K562 (cell line): ENCODE data around the gene GPX7. TPM values are rescaled to one million over a fixed set of nuclear protein-coding genes. Genes with fewer than 3 reads are reported as not detected.

Experiments used
- ATAC-seq: fragments of 200-7000 bp; cut with Tn5 transposase; 3 replicates; pipeline ENCODE4 v1.9.1; 2020; ENCODE audit warnings: moderate library complexity
- BruUV-seq: library from RNA; stranded (reverse); fragments of 400-500 nt; replicated peaks from 2 replicates; lab custom pipeline; 2021; lab: Mats Ljungman, UMichigan
- CTCF ChIA-PET: fragments of 300-600 bp; formaldehyde crosslinking; extraction: SDS; loops from one replicate; lab custom pipeline; 2021; ENCODE audit warnings: low intra/inter-chr PET ratio; lab: Yijun Ruan, JAX
- POLR2A ChIA-PET: fragments of 300-600, 350-650 bp; sonication (Branson Sonifier 250); formaldehyde crosslinking; extraction: SDS; loops from one replicate; lab custom pipeline; 2021; ENCODE audit warnings: antibody characterized with exemption, inconsistent platforms; lab: Yijun Ruan, JAX
- DNase-seq, 4 experiments: peaks; one replicate each; pipeline versions ENCODE4 v3.0.0 to v3.0.0-alpha.2; 2011 to 2018; ENCODE audit warnings: low spot score in 3 of 4, mixed read lengths in 3 of 4; ENCODE audit errors: extremely low read depth in 1 of 4
- FAIRE-seq: peaks from 2 replicates; lab custom pipeline; 2011; peaks lifted over from hg19 to GRCh38; lab: Jason Lieb, UNC
- H2AFZ ChIP-seq: 2 replicates; pipeline ENCODE4 v1.6.0; 2011; ENCODE audit warnings: low read depth, low read length, control low read depth, inconsistent platforms
- H3K27ac ChIP-seq: fragments of 200-600 bp; 3 replicates; pipeline ENCODE4 v1.8.0; 2011; ENCODE audit warnings: low read depth, mild to moderate bottlenecking, control low read depth, inconsistent platforms, low read length, moderate library complexity, mixed read lengths; ENCODE audit errors: extremely low read depth
- H3K27me3 ChIP-seq, 2 experiments: fragments of 300-600 bp in 1 of 2; 2 replicates in 1 of 2; 3 replicates in 1 of 2; pipeline versions ENCODE4 v1.6.0 to v1.8.0; 2011; ENCODE audit warnings: inconsistent platforms in 2 of 2, low read length in 2 of 2, mild to moderate bottlenecking in 1 of 2, mixed read lengths in 1 of 2, moderate library complexity in 1 of 2; ENCODE audit not compliant: control insufficient read depth in 2 of 2, insufficient read depth in 2 of 2
- H3K36me3 ChIP-seq: fragments of 300-600 bp; 3 replicates; pipeline ENCODE4 v1.8.0; 2011; ENCODE audit warnings: mild to moderate bottlenecking, low read length, inconsistent platforms; ENCODE audit not compliant: control insufficient read depth, insufficient read depth
- H3K4me1 ChIP-seq, 2 experiments: fragments of 200-600 bp in 1 of 2; replicated peaks in 1 of 2; 2 replicates in 1 of 2; 3 replicates in 1 of 2; pipeline versions ENCODE4 v1.5.1 to v1.8.0; 2011; ENCODE audit warnings: inconsistent platforms in 2 of 2, low read length in 2 of 2, mild to moderate bottlenecking in 1 of 2, mixed read lengths in 1 of 2, moderate library complexity in 1 of 2; ENCODE audit not compliant: control insufficient read depth in 2 of 2, insufficient read depth in 2 of 2
- H3K4me2 ChIP-seq: 2 replicates; pipeline ENCODE4 v1.6.1; 2011; ENCODE audit warnings: low read length, control low read depth, inconsistent platforms, mixed read lengths; ENCODE audit not compliant: insufficient read depth
- H3K4me3 ChIP-seq: fragments of 200-600 bp; sonication (generic), shearing (Covaris generic); 2 replicates; pipeline ENCODE4 v1.5.1; 2016; ENCODE audit warnings: control low read depth, inconsistent platforms
- H3K79me2 ChIP-seq: fragments of 200-600 bp; 3 replicates; pipeline ENCODE4 v1.8.0; 2011; ENCODE audit warnings: low read length, inconsistent platforms; ENCODE audit not compliant: control insufficient read depth, insufficient read depth
- H3K9ac ChIP-seq, 2 experiments: 2 replicates each; pipeline versions ENCODE4 v1.6.0 to v1.6.1; 2011; ENCODE audit warnings: low read depth in 2 of 2, low read length in 2 of 2, control low read depth in 1 of 2, inconsistent platforms in 1 of 2, mild to moderate bottlenecking in 1 of 2, mixed read lengths in 1 of 2; ENCODE audit not compliant: insufficient read depth in 1 of 2
- H3K9me1 ChIP-seq: one replicate; pipeline ENCODE4 v1.6.0; 2011; ENCODE audit warnings: inconsistent platforms, mild to moderate bottlenecking, low read length, moderate library complexity; ENCODE audit not compliant: control insufficient read depth, insufficient read depth
- H3K9me3 ChIP-seq: replicated peaks from 2 replicates; pipeline ENCODE4 v1.5.1; 2011; ENCODE audit warnings: low read depth, low read length, inconsistent platforms; ENCODE audit not compliant: control insufficient read depth, insufficient read depth
- H4K20me1 ChIP-seq: replicated peaks from 2 replicates; pipeline ENCODE4 v1.6.1; 2011; ENCODE audit warnings: low read length, inconsistent platforms, mixed read lengths; ENCODE audit not compliant: control insufficient read depth, insufficient read depth
- C11orf30 ChIP-seq: fragments of 450-650 bp; IDR thresholded peaks from 2 replicates; pipeline ENCODE4 v1.6.1; 2016; ENCODE audit warnings: low read depth, mild to moderate bottlenecking
- EWSR1 ChIP-seq: fragments of 450-650 bp; IDR thresholded peaks from 2 replicates; pipeline ENCODE4 v1.6.1; 2018; ENCODE audit warnings: borderline replicate concordance, mild to moderate bottlenecking, low read depth, moderate library complexity; ENCODE audit not compliant: partially characterized antibody
- FIP1L1 ChIP-seq: fragments of 200-400 bp; formaldehyde crosslinking; IDR thresholded peaks from 2 replicates; pipeline ENCODE4 v1.6.1; 2018; ENCODE audit warnings: mild to moderate bottlenecking, low read depth, low read length; ENCODE audit not compliant: poor library complexity, severe bottlenecking
- HNRNPH1 ChIP-seq: fragments of 200-400 bp; formaldehyde crosslinking; optimal IDR thresholded peaks from 2 replicates; pipeline ENCODE3; 2017; ENCODE audit warnings: low read depth, mild to moderate bottlenecking, low read length, moderate library complexity
- KDM2B ChIP-seq: fragments of 250-450 bp; sonication (Bioruptor Pico); IDR thresholded peaks from 2 replicates; pipeline ENCODE4 v1.8.0; 2021; ENCODE audit warnings: mild to moderate bottlenecking, moderate library complexity
- MITF ChIP-seq: IDR thresholded peaks from 2 replicates; pipeline ENCODE4 v1.6.1; 2014; ENCODE audit warnings: antibody characterized with exemption
- PYGO2 ChIP-seq: fragments of 450-650 bp; IDR thresholded peaks from 2 replicates; pipeline ENCODE4 v1.6.1; 2016; ENCODE audit warnings: mild to moderate bottlenecking, missing genetic modification characterization, moderate library complexity, missing compliant biosample characterization
- RFX1 ChIP-seq: fragments of 450-650 bp; IDR thresholded peaks from 2 replicates; pipeline ENCODE4 v1.6.1; 2016; ENCODE audit warnings: mild to moderate bottlenecking, moderate library complexity
- RUNX1 ChIP-seq: sonication (generic); IDR thresholded peaks from 2 replicates; pipeline ENCODE4 v1.6.1; 2016; ENCODE audit warnings: antibody characterized with exemption, low read depth
- SIN3B ChIP-seq: fragments of 450-650 bp; IDR thresholded peaks from 2 replicates; pipeline ENCODE4 v1.6.1; 2017; ENCODE audit warnings: low read depth, mild to moderate bottlenecking, moderate library complexity
- SMAD4 ChIP-seq: fragments of 250-450 bp; sonication (Bioruptor Pico); conservative IDR thresholded peaks from 2 replicates; pipeline ENCODE4 v1.8.0; 2021; ENCODE audit warnings: inconsistent platforms, mild to moderate bottlenecking, moderate library complexity
- ZNF23 ChIP-seq: fragments of 250-450 bp; sonication (Bioruptor Pico); IDR thresholded peaks from 2 replicates; pipeline ENCODE4 v1.4.0; 2020; ENCODE audit warnings: mild to moderate bottlenecking
- ZNF408 ChIP-seq: fragments of 250-450 bp; sonication (Bioruptor Pico); IDR thresholded peaks from 2 replicates; pipeline ENCODE4 v1.4.0; 2020; ENCODE audit warnings: low read depth, mild to moderate bottlenecking, moderate library complexity
- WGBS: fragments of 100-300 bp; shearing (Covaris generic); methylation state at CpG from one replicate; pipeline ENCODE4 v1.1.6; 2016; ENCODE audit warnings: low coverage, mixed read lengths; ENCODE audit not compliant: insufficient coverage; ENCODE audit errors: missing lambda C conversion rate; 5-methylcytosine and 5-hydroxymethylcytosine counted together
- in situ Hi-C: fragments of 300-500 bp; cut with MboI; formaldehyde crosslinking; loops from 4 replicates; pipeline ENCODE4 v1.15.0; 2018; ENCODE audit warnings: inconsistent platforms, mixed read lengths
- intact Hi-C: fragments of 100-400 bp; cut with micrococcal nuclease; formaldehyde crosslinking; loops from 2 replicates; pipeline ENCODE4 v1.14.2; 2022
- polyA plus RNA-seq, 8 experiments: library from polyadenylated mRNA; depleted of rRNA in 4 of 8; stranded (reverse) in 5 of 8; unstranded in 3 of 8; fragments of >200 nt; fragmentation: Nextera tagmentation in 2 of 8; fragmentation: Illumina TruSeq in 1 of 8; extraction: Ambion mirVana in 2 of 8; extraction: Trizol in 1 of 8; gene quantifications; 2 replicates each; pipeline versions ENCODE4 v1.2.1 to v1.2.3, GENCODE V29; 2011 to 2014; ENCODE audit warnings: inconsistent platforms in 1 of 8, missing spikeins in 1 of 8
- total RNA-seq, 7 experiments: library from RNA; depleted of rRNA in 6 of 7; stranded (reverse); fragments of >200 nt in 6 of 7; fragmentation: Illumina TruSeq in 2 of 7; extraction: Trizol in 2 of 7; gene quantifications; 2 replicates each; pipeline versions ENCODE4 v1.2.1 to v1.2.3, GENCODE V29; 2011 to 2021; ENCODE audit warnings: low replicate concordance in 1 of 7
- TF ChIP-seq, protein P1 (sequence below): fragments of 450-650 bp; IDR thresholded peaks from 2 replicates; pipeline ENCODE4 v1.6.1; 2018; ENCODE audit not compliant: partially characterized antibody
- TF ChIP-seq, protein P2 (sequence below): IDR thresholded peaks from 2 replicates; pipeline ENCODE4 v1.6.1; 2011; ENCODE audit not compliant: insufficient read length; ENCODE audit errors: extremely low read depth

Gene GPX7
- total and polyA plus RNA-seq, 9 of the 15 experiments (the other 6 are each of a cell fraction or from before 2014, with no cell fraction given) = 0.08 TPM; not detected in 8

DNA sequence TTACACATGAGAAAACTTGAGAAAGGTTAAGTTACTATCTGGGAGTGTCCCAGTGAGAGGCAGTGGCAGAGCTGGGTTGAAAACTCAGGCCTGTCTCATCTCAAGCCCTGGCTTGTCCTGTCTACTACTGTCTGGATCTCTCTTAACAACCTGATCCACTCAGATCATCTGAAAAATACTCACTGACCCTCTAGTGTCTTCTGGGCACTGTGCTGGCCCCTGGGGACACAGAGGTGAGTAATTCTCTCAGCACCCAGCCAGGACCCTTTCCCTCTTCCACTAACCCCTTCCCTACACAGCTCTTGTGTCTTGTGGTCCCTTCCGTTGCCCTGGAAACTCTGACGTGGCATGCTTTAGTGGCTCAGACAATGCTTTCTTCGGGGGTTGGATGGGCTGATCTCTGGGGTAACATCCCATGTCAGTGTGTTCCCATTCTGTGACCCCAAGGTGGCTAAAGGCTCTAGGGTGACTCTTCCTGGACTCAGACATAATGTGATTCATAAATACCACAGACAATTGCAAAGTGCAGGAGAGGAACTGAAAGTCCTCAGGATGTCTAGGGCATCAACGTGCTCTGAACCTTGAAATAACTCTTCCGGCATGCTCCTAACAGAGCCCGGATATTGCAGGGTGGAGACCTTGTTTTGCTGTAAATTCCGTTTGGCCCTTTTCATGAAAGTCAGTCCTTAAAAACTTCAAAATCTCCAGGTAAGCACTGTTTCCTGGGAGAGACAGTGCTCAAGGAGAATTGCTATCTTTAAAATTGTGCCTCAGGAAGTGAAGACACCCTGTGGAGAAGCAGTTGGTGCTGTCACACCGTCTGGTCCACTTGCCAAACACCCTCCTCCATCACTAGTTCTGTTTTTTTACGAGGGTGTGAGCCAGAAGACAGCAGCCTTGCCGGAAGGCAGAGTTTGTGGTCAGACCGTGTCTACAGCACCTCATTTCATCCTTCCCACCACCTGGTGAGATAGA, 34.8 kb downstream of the GPX7 start:
- Histone ChIP-seq H3K4me3 (no peak overlapping the region), H3K4me1 (peaks cover 6 to 12% of the 10 kb centered on the region in 2 experiments; a peak in 4 of 5 replicates), H3K9me3 (no peaks in the 10 kb centered on the region), H4K20me1 (no peaks in the 10 kb centered on the region), H3K36me3 (no peaks in the 10 kb centered on the region), H3K27ac (no peak overlapping the region), H3K27me3 (no peaks in the 10 kb centered on the region), H3K9me1 (no peaks in the 10 kb centered on the region), H3K4me2 (no peak overlapping the region), H3K79me2 (no peaks in the 10 kb centered on the region), H3K9ac (no peak overlapping the region; a peak in 1 of 4 replicates), H2AFZ (peak overlapping the region; percentile 58)
- in situ Hi-C loops (no loop called here), intact Hi-C loops (no loop called here)
- peak; percentile 59 for FAIRE-seq
- CTCF ChIA-PET = no interaction called here
- POLR2A ChIA-PET = interaction anchor here (1.2 kb wide), 1 partner anchor 17 kb away, joined by 4 read pairs; no protein-coding TSS in a partner anchor
- BruUV-seq = no TSS peak
- TF ChIP-seq SIN3B (no peak), KDM2B (CRISPR knock-in tag) (no peak), MITF (no peak), C11orf30 (no peak), EWSR1 (no peak), FIP1L1 (no peak), SMAD4 (CRISPR knock-in tag) (no peak), HNRNPH1 (no peak), RUNX1 (no peak), ZNF23 (CRISPR knock-in tag) (no peak), ZNF408 (CRISPR knock-in tag) (no peak), RFX1 (peak; percentile 64), PYGO2 (tag) (no peak)
- TF ChIP-seq, protein P1, sequence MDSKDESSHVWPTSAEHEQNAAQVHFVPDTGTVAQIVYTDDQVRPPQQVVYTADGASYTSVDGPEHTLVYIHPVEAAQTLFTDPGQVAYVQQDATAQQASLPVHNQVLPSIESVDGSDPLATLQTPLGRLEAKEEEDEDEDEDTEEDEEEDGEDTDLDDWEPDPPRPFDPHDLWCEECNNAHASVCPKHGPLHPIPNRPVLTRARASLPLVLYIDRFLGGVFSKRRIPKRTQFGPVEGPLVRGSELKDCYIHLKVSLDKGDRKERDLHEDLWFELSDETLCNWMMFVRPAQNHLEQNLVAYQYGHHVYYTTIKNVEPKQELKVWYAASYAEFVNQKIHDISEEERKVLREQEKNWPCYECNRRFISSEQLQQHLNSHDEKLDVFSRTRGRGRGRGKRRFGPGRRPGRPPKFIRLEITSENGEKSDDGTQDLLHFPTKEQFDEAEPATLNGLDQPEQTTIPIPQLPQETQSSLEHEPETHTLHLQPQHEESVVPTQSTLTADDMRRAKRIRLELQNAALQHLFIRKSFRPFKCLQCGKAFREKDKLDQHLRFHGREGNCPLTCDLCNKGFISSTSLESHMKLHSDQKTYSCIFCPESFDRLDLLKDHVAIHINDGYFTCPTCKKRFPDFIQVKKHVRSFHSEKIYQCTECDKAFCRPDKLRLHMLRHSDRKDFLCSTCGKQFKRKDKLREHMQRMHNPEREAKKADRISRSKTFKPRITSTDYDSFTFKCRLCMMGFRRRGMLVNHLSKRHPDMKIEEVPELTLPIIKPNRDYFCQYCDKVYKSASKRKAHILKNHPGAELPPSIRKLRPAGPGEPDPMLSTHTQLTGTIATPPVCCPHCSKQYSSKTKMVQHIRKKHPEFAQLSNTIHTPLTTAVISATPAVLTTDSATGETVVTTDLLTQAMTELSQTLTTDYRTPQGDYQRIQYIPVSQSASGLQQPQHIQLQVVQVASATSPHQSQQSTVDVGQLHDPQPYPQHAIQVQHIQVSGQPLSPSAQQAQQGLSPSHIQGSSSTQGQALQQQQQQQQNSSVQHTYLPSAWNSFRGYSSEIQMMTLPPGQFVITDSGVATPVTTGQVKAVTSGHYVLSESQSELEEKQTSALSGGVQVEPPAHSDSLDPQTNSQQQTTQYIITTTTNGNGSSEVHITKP = peak; percentile 32
- TF ChIP-seq, protein P2, sequence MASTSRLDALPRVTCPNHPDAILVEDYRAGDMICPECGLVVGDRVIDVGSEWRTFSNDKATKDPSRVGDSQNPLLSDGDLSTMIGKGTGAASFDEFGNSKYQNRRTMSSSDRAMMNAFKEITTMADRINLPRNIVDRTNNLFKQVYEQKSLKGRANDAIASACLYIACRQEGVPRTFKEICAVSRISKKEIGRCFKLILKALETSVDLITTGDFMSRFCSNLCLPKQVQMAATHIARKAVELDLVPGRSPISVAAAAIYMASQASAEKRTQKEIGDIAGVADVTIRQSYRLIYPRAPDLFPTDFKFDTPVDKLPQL = no peak
- no peak for DNase-seq
- ATAC-seq = peak; percentile 36
- 26% methylated on average over 11 of the region's 11 CpGs for WGBS
